AG09319 (cell line): ENCODE results near the gene PDC.
"Not testable (repeated sequence)": the region's sequence is repeated elsewhere in the genome, so short reads cannot be mapped to it uniquely, and the experiment has no call there.

ENCODE experiments used
- DNase-seq: peaks from one replicate; pipeline ENCODE4 v3.0.0-alpha.2; 2010; ENCODE audit warnings: low read depth; ENCODE audit errors: extremely low read depth
- TF ChIP-seq, protein P1 (sequence below): IDR thresholded peaks from 2 replicates; pipeline ENCODE4 v1.5.1; 2011; ENCODE audit warnings: low read depth, mild to moderate bottlenecking, inconsistent platforms, low read length, moderate library complexity

The PDC gene

DNA sequence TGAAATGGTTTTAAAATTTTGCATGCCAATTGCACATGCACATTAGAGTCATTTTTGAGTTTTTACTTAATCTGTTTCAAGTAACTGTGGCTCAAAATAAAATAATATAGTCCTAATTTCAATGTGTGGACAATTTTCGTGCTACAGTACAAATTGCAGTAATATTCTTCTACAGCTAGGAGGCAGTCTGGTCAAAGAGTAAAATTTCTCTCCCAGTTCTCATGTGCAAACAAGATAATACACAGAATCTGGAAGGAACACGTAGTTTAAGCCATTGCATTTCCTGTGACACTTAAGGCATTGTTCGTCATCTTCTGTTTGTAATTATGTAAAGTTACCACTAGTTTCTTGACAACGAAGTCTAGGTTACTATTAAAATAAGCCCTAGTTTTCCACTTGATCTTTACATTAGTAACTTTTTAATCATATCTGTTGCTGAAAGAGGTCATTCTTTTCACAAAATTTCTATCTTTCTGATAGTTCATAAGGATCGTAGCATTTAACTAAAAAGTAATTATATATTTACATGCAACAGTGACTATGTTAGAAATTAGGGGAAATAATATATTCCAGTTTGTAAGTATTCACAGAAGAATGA, 56.4 kb downstream of the PDC start:
- DNase-seq, result peak; percentile 32
- TF ChIP-seq, protein P1, sequence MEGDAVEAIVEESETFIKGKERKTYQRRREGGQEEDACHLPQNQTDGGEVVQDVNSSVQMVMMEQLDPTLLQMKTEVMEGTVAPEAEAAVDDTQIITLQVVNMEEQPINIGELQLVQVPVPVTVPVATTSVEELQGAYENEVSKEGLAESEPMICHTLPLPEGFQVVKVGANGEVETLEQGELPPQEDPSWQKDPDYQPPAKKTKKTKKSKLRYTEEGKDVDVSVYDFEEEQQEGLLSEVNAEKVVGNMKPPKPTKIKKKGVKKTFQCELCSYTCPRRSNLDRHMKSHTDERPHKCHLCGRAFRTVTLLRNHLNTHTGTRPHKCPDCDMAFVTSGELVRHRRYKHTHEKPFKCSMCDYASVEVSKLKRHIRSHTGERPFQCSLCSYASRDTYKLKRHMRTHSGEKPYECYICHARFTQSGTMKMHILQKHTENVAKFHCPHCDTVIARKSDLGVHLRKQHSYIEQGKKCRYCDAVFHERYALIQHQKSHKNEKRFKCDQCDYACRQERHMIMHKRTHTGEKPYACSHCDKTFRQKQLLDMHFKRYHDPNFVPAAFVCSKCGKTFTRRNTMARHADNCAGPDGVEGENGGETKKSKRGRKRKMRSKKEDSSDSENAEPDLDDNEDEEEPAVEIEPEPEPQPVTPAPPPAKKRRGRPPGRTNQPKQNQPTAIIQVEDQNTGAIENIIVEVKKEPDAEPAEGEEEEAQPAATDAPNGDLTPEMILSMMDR, result peak; percentile 72

DNA sequence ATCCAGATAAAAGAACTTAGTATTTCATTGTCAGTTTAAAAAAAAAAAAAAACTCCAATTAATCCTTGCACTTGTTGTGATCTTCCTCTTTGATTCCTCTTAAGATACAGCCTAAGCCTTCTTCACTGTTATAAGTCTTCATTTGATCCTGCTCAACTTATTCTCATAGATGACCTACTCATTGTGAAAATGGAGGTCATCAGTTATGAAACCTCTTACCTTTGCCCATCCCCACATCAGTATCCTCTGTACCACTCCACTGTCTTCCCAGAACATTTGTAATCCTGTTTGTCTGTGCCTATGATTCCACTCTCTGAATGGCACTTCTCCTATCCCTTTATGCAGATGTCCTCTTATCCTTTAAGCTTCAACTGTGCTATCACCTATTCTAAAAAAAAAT, 57.3 kb downstream of the PDC start:
- DNase-seq, result no peak

DNA sequence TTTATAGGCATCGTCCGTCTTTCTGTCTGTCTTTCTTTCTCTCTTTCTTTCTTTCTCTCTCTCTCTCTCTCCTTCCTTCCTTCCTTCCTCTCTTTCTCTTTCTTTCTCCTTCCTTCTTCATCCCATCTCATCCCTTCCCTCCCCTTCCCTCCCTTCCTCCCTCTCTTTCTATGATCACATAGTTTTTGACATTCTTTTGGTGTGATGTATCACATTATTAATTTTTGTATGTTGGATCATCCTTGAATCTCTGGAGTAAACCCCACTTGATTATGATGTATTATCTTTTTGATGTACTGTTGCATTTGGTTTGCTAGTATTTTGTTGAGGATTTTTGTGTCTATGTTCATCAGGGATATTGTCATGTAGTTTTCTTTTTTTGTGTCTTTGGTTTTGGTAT, 59.5 kb downstream of the PDC start:
- DNase-seq, result not testable (repeated sequence)

More for the DNA sequence above, 57.3 kb downstream of the PDC start:
- TF ChIP-seq, protein P1, result no peak
